ENCODE results near the gene UST. TPM values are rescaled to one million over a fixed set of nuclear protein-coding genes. Genes with fewer than 3 reads are reported as not detected.
A peak's percentile ranks its signal among the peaks of the same experiment; 100 is the strongest.

The UST gene
- polyA plus RNA-seq, 1 donor (not counting 4 experiments of a cell fraction or from before 2014, with no cell fraction given) = 6.1 TPM

DNA sequence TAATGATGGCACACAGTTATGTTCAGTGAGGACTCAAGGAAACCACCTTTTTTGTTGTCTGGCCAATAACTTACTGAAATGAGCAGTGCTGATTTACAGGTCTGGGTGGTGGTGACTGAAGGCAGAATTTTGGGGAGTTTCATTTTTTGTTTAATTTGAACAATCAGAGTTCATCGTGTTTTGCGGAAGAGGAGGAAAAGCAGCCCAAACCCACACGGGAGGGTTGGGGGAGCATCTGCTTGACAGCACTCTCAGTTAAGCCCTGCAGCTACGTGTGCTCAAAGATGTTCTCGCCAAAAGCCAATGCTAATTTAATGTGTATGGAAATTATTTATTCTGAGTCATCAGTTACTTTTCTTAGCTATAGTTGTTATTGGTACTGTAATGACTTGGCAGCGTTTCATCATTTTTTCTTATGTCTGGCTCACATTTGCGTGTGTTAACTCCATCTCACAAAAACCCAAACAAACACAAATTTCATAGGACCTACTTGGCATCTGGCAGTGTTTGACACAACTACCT lies 89.2 kb downstream of the UST start:
- no peaks in the 10 kb centered on the region for H3K9me1 ChIP-seq (ENCODE audit: control insufficient read depth, extremely low read depth, insufficient read depth, low read length)
- DNase-seq (ENCODE audit: low read depth, low spot score) = no peak
- H3K27me3 ChIP-seq (ENCODE audit: control insufficient read depth, extremely low read depth, insufficient read depth, low read length) = no peaks in the 10 kb centered on the region
- peak overlapping the region; percentile 81 for H3K4me2 ChIP-seq (ENCODE audit: control insufficient read depth, extremely low read depth, insufficient read depth, low read depth, low read length)
- H2AFZ ChIP-seq (ENCODE audit: control insufficient read depth, low read length) = no peak overlapping the region
- no peaks in the 10 kb centered on the region for H3K79me2 ChIP-seq (ENCODE audit: control insufficient read depth, insufficient read depth, low read length)
- no peaks in the 10 kb centered on the region for H3K9me3 ChIP-seq (ENCODE audit: control insufficient read depth, low read depth, low read length)
- H4K20me1 ChIP-seq (ENCODE audit: control insufficient read depth, extremely low read depth, insufficient read depth, low read length) = no peaks in the 10 kb centered on the region
- peak; percentile 71 for FAIRE-seq
- H3K36me3 ChIP-seq (ENCODE audit: control insufficient read depth in 2 of 2, extremely low read depth in 1 of 2, insufficient read depth in 2 of 2, low read length in 2 of 2) = no peaks in the 10 kb centered on the region
- TF ChIP-seq EZH2 (IDR thresholded peaks at IDR 0.05; ENCODE audit: low read length) = no peak
- TF ChIP-seq, protein P1, sequence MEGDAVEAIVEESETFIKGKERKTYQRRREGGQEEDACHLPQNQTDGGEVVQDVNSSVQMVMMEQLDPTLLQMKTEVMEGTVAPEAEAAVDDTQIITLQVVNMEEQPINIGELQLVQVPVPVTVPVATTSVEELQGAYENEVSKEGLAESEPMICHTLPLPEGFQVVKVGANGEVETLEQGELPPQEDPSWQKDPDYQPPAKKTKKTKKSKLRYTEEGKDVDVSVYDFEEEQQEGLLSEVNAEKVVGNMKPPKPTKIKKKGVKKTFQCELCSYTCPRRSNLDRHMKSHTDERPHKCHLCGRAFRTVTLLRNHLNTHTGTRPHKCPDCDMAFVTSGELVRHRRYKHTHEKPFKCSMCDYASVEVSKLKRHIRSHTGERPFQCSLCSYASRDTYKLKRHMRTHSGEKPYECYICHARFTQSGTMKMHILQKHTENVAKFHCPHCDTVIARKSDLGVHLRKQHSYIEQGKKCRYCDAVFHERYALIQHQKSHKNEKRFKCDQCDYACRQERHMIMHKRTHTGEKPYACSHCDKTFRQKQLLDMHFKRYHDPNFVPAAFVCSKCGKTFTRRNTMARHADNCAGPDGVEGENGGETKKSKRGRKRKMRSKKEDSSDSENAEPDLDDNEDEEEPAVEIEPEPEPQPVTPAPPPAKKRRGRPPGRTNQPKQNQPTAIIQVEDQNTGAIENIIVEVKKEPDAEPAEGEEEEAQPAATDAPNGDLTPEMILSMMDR (optimal IDR thresholded peaks at IDR 0.05 in 1 of 3, IDR thresholded peaks at IDR 0.05 in 1 of 3, conservative IDR thresholded peaks at IDR 0.05 in 1 of 3; ENCODE audit: extremely low read depth in 1 of 3, insufficient read depth in 2 of 3, low read length in 3 of 3) = no peak
- H3K9ac ChIP-seq (ENCODE audit: control insufficient read depth, extremely low read depth, insufficient read depth, low read length) = no peak overlapping the region
- no peak overlapping the region for H3K27ac ChIP-seq (ENCODE audit: control insufficient read depth, insufficient read depth, low read length)
- H3K4me1 ChIP-seq (ENCODE audit: control insufficient read depth, extremely low read depth, insufficient read depth, low read length) = peaks cover 38% of the 10 kb centered on the region
- dilution Hi-C loops (cut with MboI; ENCODE audit: extremely low pct_ligation_motif_present, low sequenced_read_pairs) = no loop called here
- H3K4me3 ChIP-seq (ENCODE audit: control insufficient read depth in 2 of 3, extremely low read depth in 1 of 3, insufficient read depth in 2 of 3, low read depth in 1 of 3, low read length in 3 of 3) = peak overlapping the region in 1 of 3 experiments; percentile 23

GRCh38 chr6:148836751-148837150 lies 89.9 kb downstream of the UST start:
- no peaks in the 10 kb centered on the region for H3K9me3 ChIP-seq (ENCODE audit: control insufficient read depth, low read depth, low read length)
- no peak overlapping the region for H3K4me3 ChIP-seq (ENCODE audit: control insufficient read depth in 2 of 3, extremely low read depth in 1 of 3, insufficient read depth in 2 of 3, low read depth in 1 of 3, low read length in 3 of 3)
- H3K9me1 ChIP-seq (ENCODE audit: control insufficient read depth, extremely low read depth, insufficient read depth, low read length) = no peaks in the 10 kb centered on the region
- dilution Hi-C loops (cut with MboI; ENCODE audit: extremely low pct_ligation_motif_present, low sequenced_read_pairs) = no loop called here
- FAIRE-seq (no peak), DNase-seq (ENCODE audit: low read depth, low spot score) (no peak)
- no peak overlapping the region for H2AFZ ChIP-seq (ENCODE audit: control insufficient read depth, low read length)
- H3K79me2 ChIP-seq (ENCODE audit: control insufficient read depth, insufficient read depth, low read length) = no peaks in the 10 kb centered on the region
- H3K27me3 ChIP-seq (ENCODE audit: control insufficient read depth, extremely low read depth, insufficient read depth, low read length) = no peaks in the 10 kb centered on the region
- no peaks in the 10 kb centered on the region for H3K36me3 ChIP-seq (ENCODE audit: control insufficient read depth in 2 of 2, extremely low read depth in 1 of 2, insufficient read depth in 2 of 2, low read length in 2 of 2)
- H3K4me1 ChIP-seq (ENCODE audit: control insufficient read depth, extremely low read depth, insufficient read depth, low read length) = peaks cover 30% of the 10 kb centered on the region
- H4K20me1 ChIP-seq (ENCODE audit: control insufficient read depth, extremely low read depth, insufficient read depth, low read length) = no peaks in the 10 kb centered on the region
- H3K4me2 ChIP-seq (ENCODE audit: control insufficient read depth, extremely low read depth, insufficient read depth, low read depth, low read length) = peak overlapping the region; percentile 81
- H3K27ac ChIP-seq (ENCODE audit: control insufficient read depth, insufficient read depth, low read length) = no peak overlapping the region
- no peak for TF ChIP-seq EZH2 (IDR thresholded peaks at IDR 0.05; ENCODE audit: low read length)
- TF ChIP-seq, protein P1 (optimal IDR thresholded peaks at IDR 0.05 in 1 of 3, IDR thresholded peaks at IDR 0.05 in 1 of 3, conservative IDR thresholded peaks at IDR 0.05 in 1 of 3; ENCODE audit: extremely low read depth in 1 of 3, insufficient read depth in 2 of 3, low read length in 3 of 3) = no peak
- no peak overlapping the region for H3K9ac ChIP-seq (ENCODE audit: control insufficient read depth, extremely low read depth, insufficient read depth, low read length)
